Pancreas (tissue), 10 donors: Measurements from ENCODE around the gene HERC2. TPM values are rescaled to one million over a fixed set of nuclear protein-coding genes. Genes with fewer than 3 reads are reported as not detected.

ENCODE experiments used
- ATAC-seq, 4 donors: fragments of 200-7000 bp; cut with Tn5 transposase; one replicate each; pipeline versions ENCODE4 v1.8.0 to v1.9.1; 2020; ENCODE audit warnings: mild to moderate bottlenecking in 4 of 4, moderate library complexity in 4 of 4
- DNase-seq, 6 donors: peaks; one replicate each; pipeline ENCODE4 v3.0.0-alpha.2; 2020
- FAIRE-seq: peaks from 2 replicates; lab custom pipeline; 2012; peaks lifted over from hg19 to GRCh38; lab: Jason Lieb, UNC
- H3K27ac ChIP-seq, 4 donors: fragments of 200-600 bp; sonication (generic); 1 replicate in 3 of 4; 2 replicates in 1 of 4; pipeline versions ENCODE4 v1.5.0 to v1.8.0; 2020
- H3K27me3 ChIP-seq, 4 donors: fragments of 200-600 bp; one replicate each; pipeline ENCODE4 v1.8.0; 2021
- H3K36me3 ChIP-seq, 3 donors: fragments of 200-600 bp; sonication (generic) in 1 of 3; one replicate each; pipeline versions ENCODE4 v1.5.0 to v1.8.0; 2020 to 2021
- H3K4me1 ChIP-seq, 3 donors: fragments of 200-600 bp; one replicate each; pipeline ENCODE4 v1.8.0; 2021
- H3K4me3 ChIP-seq, 4 donors: fragments of 200-600 bp; sonication (generic) in 2 of 4; one replicate each; pipeline versions ENCODE4 v1.5.0 to v1.8.0; 2020 to 2021
- H3K9me3 ChIP-seq, 4 donors: fragments of 200-600 bp; one replicate each; pipeline ENCODE4 v1.8.0; 2021
- WGBS, 2 donors: extraction: QIAGEN DNeasy Blood & Tissue Kit; methylation state at CpG; one replicate each; pipeline ENCODE4 v1.1.7; 2013; 5-methylcytosine and 5-hydroxymethylcytosine counted together
- intact Hi-C, 3 donors: fragments of 100-400 bp; cut with DNase I; formaldehyde crosslinking; loops; one replicate each; pipeline versions ENCODE4 v1.11.1 to v1.14.2; 2022
- polyA plus RNA-seq, 2 donors: library from polyadenylated mRNA; stranded (reverse); fragments of 200-250 nt; gene quantifications; one replicate each; pipeline ENCODE4 v1.2.3, GENCODE V29; 2013
- total RNA-seq, 6 donors: library from RNA; stranded (reverse); fragmentation: NEBNext Ultra II Directional in 4 of 6; extraction: Animal tissue kit (Norgen Biotek cat#: 25700) in 4 of 6; gene quantifications; one replicate each; pipeline versions ENCODE4 v1.2.1 to v1.2.4, GENCODE V29; 2021 to 2023
- TF ChIP-seq, protein P1 (sequence below), 4 donors: fragments of 200-600 bp; sonication (generic) in 3 of 4; IDR thresholded peaks; one replicate each; pipeline versions ENCODE4 v1.5.0 to v1.8.0; 2021; ENCODE audit warnings: antibody characterized with exemption in 4 of 4
- donor health status: healthy with polysubstance abuse.
- donor health status: DM: no; HTN: no; CAD: no; lungs with moderate emphysema.
- donor health status: DM: no; HTN: no; CAD: no.
- donor health status: control.
- donor health status: control.
- donor health status: Bipolar disorder and iron deficiency.
- donor health status: DM: yes; HTN: yes; CAD: no.
- donor health status: DM: no; HTN: no; CAD: no.
- donor health status: DM: no; HTN: no; CAD: no.
- donor health status: DM: yes; HTN: yes; CAD: no.

Gene HERC2
- total and polyA plus RNA-seq, 8 donors, result 23.7 to 38.7 (median 26.4) TPM

DNA sequence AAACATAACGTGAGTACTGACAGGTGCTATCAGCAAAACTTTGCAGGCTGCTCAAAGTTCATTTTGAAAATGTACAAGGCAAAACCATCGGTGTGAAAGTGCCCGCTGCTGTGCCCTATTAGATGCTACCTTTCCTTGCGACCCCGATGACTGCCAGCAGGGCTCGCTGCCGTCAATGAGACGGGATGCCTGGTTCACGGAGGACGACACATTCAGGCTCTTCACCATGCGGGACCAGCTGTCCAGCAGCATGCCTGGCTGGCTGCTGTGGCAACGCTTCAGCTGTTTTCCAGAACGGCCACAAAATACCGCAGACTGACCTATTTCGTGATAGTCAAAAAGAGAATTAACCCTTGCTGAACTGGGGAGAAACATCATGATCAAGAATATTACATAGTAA, 130.1 kb downstream of the HERC2 start:
- ATAC-seq (peak in 3 of 4 donors; percentile 65 to 94 (median 93)), DNase-seq (peak in 3 of 6 donors; percentile 14 to 26 (median 16)), FAIRE-seq (no peak)
- peaks cover 0 to 29% (median 8%) of the 10 kb centered on the region in 3 donors for H3K36me3 ChIP-seq
- H3K27ac ChIP-seq, result no peak overlapping the region
- 57 to 58% methylated on average over 15 of the region's 15 CpGs for WGBS, 2 donors
- TF ChIP-seq, protein P1, sequence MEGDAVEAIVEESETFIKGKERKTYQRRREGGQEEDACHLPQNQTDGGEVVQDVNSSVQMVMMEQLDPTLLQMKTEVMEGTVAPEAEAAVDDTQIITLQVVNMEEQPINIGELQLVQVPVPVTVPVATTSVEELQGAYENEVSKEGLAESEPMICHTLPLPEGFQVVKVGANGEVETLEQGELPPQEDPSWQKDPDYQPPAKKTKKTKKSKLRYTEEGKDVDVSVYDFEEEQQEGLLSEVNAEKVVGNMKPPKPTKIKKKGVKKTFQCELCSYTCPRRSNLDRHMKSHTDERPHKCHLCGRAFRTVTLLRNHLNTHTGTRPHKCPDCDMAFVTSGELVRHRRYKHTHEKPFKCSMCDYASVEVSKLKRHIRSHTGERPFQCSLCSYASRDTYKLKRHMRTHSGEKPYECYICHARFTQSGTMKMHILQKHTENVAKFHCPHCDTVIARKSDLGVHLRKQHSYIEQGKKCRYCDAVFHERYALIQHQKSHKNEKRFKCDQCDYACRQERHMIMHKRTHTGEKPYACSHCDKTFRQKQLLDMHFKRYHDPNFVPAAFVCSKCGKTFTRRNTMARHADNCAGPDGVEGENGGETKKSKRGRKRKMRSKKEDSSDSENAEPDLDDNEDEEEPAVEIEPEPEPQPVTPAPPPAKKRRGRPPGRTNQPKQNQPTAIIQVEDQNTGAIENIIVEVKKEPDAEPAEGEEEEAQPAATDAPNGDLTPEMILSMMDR (IDR thresholded peaks at IDR 0.05), result no peak
- H3K9me3 ChIP-seq, result no peaks in the 10 kb centered on the region
- no peaks in the 10 kb centered on the region for H3K4me1 ChIP-seq
- H3K27me3 ChIP-seq, result no peaks in the 10 kb centered on the region
- H3K4me3 ChIP-seq, result no peak overlapping the region
- intact Hi-C loops, result no loop called here

DNA sequence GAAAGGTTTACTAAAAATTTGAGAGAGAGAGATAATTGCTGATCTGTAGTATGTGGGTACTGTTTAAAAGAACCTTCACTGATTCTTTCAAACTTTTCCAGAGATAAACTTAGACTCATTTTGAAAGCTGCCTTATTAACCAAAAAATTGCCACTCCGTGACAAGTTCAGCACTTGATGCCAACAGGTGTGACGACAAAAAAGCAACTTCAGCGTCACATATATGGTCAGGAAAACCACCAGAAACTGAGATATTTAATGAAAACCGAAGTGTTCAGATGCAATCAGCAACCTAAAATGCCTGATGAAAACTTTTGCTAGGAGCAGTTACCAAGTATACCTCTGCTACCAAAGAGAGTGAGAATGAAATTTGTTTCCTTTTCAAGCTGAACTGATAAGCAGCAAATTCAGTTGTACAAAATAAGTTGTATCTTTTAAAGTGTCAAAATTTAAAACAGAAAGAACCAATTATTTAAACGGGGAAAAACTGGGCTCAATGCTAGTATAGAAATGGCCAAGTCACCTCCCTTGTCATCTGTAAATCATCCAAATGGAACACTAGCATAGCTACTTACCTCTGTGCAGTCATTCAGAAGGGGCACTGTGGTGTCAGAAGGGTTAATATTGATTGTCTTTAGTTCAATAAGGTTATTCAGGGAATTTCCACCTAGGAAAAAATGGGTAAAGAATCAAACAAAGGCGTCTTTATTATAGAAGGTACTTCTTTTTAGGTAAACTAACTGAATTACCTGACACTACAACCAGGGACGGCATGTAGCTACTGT, 131.4 kb downstream of the HERC2 start:
- H3K9me3 ChIP-seq, result no peaks in the 10 kb centered on the region
- no peak overlapping the region for H3K27ac ChIP-seq
- peaks cover 0 to 33% (median 8%) of the 10 kb centered on the region in 3 donors for H3K36me3 ChIP-seq
- 69% methylated on average over 7 of the region's 7 CpGs for WGBS, 2 donors
- ATAC-seq (peak in 1 of 4 donors; percentile 12), FAIRE-seq (no peak), DNase-seq (no peak)
- TF ChIP-seq, protein P1 (IDR thresholded peaks at IDR 0.05), result no peak
- H3K4me1 ChIP-seq, result no peaks in the 10 kb centered on the region
- H3K4me3 ChIP-seq, result no peak overlapping the region
- intact Hi-C loops, result no loop called here
- no peaks in the 10 kb centered on the region for H3K27me3 ChIP-seq

DNA sequence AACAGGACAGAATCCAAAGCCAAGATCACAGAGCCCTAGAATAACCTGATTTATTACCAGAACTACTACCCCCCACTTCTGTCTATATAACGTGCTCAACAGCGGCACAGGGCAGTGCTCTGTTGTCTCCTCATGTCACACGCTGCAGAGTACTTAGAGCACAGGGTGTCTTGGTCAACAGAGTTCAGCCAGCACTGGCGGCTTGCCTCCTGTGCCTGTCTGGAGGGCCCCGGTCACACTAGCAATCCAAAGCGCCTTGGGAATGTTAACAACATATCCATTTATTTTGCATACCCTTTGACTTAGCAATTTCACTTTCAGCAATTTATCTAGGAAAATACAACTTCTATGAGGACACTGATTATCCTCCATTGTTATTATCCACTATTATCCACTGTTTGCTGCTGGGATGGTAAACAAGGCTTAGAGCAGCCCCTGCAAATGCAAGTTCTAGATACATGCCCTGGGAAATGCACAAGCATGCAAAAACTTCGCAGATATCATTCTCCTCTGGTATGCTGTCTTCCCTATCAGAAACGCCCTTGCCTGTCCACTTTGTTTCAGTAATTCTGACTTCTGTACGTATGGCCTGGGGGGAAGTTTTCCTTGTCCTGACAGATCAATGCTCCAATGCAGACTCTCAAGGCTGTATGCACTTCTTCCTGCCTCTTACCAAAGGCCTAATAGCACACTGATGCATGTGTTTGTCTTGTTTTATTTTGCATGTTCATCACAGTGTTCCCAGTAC, 136.7 kb downstream of the HERC2 start:
- H3K27ac ChIP-seq, result no peak overlapping the region
- WGBS, 2 donors, result 92 to 93% methylated on average over 9 of the region's 9 CpGs
- intact Hi-C loops, result no loop called here
- H3K4me3 ChIP-seq, result no peak overlapping the region
- peaks cover 0 to 26% (median 8%) of the 10 kb centered on the region in 3 donors for H3K36me3 ChIP-seq
- no peaks in the 10 kb centered on the region for H3K27me3 ChIP-seq
- TF ChIP-seq, protein P1 (IDR thresholded peaks at IDR 0.05), result no peak
- no peaks in the 10 kb centered on the region for H3K9me3 ChIP-seq
- FAIRE-seq (no peak), DNase-seq (no peak), ATAC-seq (no peak)
- H3K4me1 ChIP-seq, result peaks cover 0 to 10% (median 0%) of the 10 kb centered on the region in 3 donors

DNA sequence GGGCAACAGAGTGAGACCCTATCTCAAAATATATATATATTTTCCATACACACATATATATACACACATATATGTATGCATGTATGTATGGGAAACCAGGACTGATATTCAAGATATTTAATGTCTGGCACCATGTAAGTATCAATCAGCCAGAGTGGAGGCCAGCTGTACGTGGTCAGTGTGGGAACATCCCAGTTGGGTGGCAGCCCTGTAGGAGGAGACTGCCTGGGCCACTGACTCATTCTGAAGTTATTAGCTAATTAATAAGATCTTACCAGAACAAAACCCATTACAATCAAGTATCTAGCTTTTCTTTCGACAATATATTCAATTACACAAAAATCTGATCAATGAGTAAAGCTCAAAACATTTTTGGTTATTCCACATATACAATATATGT, 137.8 kb downstream of the HERC2 start:
- H3K4me1 ChIP-seq, result peaks cover 0 to 10% (median 0%) of the 10 kb centered on the region in 3 donors
- no peaks in the 10 kb centered on the region for H3K27me3 ChIP-seq
- intact Hi-C loops, result no loop called here
- DNase-seq (no peak), FAIRE-seq (no peak), ATAC-seq (no peak)
- no peak overlapping the region for H3K4me3 ChIP-seq
- TF ChIP-seq, protein P1 (IDR thresholded peaks at IDR 0.05), result no peak
- no peak overlapping the region for H3K27ac ChIP-seq
- H3K36me3 ChIP-seq, result peaks cover 0 to 20% (median 2%) of the 10 kb centered on the region in 3 donors
- no peaks in the 10 kb centered on the region for H3K9me3 ChIP-seq
- 76 to 82% methylated on average over 2 of the region's 2 CpGs for whole genome bisulfite sequencing, 2 donors
